Stimulated activated CD8-positive, alpha-beta memory T cell treated with anti-CD3 and anti-CD28 coated beads, Interleukin-7, amount 100 ng/mL, for 48 hours (primary cell): ENCODE data around the gene PDE7B.

Experiments used
- DNase-seq, 2 donors: peaks; one replicate each; pipeline ENCODE4 v3.0.0-alpha.2; 2020; ENCODE audit warnings: low read depth in 1 of 2; ENCODE audit errors: extremely low read depth in 1 of 2

Gene PDE7B

GRCh38 chr6:136171231-136171630 is 319.7 kb downstream of the PDE7B start:
- no peak for DNase-seq

- no peak for DNase-seq
Measured at GRCh38 chr6:136173519-136174507, 322.3 kb downstream of the PDE7B start.

- no peak for DNase-seq
Measured at GRCh38 chr6:136174510-136174909, 323.0 kb downstream of the PDE7B start.

- DNase-seq = no peak
Measured at GRCh38 chr6:136175873-136176272, 324.4 kb downstream of the PDE7B start.

- DNase-seq = no peak
Measured at GRCh38 chr6:136178749-136179148, 327.2 kb downstream of the PDE7B start.

GRCh38 chr6:136180704-136181511 is 329.4 kb downstream of the PDE7B start:
- no peak for DNase-seq

DNA sequence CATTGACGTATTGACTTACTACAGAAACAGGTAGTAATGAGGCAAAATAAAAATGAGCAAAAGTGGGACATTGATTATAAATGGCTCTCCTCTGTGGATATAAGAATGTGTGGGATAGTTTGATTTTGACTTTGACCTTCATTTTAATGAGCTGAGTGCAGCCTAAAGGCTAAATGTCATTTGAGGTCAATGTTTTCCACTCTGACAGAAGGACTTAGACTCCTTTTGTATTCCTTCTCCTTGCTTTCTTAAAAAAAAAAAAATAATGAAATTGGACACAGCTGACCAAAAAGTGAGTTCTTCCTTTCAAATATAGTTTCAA is 330.0 kb downstream of the PDE7B start:
- DNase-seq = no peak

- no peak for DNase-seq
Measured at GRCh38 chr6:136181861-136182260, 330.4 kb downstream of the PDE7B start.

DNA sequence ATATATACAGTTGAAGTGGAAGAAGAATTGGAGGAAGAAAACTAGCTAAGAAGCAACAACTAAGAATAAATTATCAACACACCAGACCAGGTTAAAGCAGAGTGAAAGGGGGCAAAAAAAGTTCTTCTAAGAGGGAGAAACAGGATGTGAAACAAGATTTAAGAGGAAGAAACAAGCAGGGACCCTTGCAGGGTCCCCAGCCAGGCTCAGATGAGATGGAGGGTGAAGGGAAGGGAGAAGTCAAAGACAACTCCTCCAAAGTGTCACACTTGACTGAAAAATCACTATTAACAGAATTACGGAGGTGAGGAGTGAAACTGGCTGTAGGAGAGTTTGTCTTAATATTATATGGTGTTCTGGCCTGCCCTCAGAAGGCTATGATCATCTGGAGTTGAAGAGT is 333.2 kb downstream of the PDE7B start:
- no peak for DNase-seq

DNA sequence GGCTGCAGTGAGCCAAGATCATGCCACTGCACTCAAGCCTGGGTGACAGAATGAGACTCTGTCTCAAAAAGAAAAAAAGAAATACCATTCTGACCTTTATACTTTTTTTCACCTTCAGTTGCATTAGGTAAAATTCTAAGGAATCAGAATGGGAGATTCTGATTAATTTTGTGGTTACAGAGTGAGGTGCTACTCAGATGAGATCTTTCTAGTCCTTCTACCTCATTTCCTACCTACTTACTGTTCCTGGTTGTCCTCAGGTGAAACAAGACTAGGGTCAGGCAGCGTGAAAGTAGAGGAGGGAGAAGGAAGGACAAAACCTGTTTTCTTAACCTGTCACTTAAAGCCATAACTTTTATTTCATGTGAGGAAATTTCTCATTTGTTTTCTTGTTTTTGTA is 334.9 kb downstream of the PDE7B start:
- DNase-seq = no peak

DNA sequence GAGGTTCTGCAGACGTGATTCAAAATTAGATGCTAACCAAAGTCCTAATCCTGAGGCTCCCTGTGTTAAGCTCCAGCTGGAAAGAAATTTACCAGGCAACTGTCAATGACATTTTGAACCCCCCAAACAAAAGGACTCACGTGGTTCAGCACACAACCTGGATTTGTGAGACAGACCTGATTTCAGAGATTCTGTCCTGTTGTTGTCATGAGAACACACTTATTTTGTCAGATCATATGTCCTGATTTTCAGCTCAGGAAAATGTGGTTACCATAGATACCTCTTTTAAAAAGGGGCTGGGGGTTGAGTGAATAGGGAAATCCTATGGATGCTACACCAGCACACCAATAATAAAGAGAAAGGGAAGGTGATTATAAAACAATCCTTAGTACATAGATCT is 337.0 kb downstream of the PDE7B start:
- no peak for DNase-seq

GRCh38 chr6:136189104-136189503 is 337.6 kb downstream of the PDE7B start:
- no peak for DNase-seq

GRCh38 chr6:136191606-136192312 is 340.3 kb downstream of the PDE7B start:
- no peak for DNase-seq

DNA sequence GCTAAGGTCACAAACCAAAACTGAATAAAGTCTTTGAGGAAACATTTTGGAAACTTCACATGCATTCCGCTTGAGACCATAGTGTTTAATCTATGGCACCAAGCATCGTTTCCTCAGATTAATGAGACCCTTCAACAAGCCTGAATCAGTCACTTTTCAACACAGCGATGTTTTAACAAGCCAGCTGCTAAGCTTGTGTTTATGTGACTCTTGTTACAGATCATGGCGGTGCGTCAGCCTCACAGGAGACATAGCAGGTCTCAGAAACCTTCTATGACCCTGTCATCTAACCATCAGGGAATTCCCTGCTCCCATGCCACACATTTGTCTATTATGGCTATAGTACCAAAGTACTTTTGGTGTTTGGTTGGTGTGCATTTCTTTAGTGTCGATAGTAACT is 341.4 kb downstream of the PDE7B start:
- no peak for DNase-seq

DNA sequence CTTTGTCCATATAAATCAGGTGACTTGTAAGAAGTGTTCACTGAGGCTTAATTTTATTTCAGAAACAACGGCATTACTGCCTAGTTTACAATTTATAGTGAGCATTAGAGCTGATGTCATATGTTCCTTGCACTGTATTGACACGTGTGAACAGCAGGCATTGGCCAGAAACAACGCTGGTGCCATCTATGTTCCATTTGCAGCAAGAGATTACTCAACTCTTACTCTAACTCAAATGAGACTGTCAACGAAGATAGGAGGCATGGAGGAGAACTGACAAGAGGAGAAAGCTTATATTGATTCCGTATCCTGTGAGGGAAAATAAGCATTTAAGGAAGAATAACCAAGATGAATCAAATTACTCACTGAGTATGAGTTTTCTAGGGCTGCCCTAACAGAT is 350.2 kb downstream of the PDE7B start:
- no peak for DNase-seq

GRCh38 chr6:136208783-136209182 is 357.3 kb downstream of the PDE7B start:
- DNase-seq = no peak

DNA sequence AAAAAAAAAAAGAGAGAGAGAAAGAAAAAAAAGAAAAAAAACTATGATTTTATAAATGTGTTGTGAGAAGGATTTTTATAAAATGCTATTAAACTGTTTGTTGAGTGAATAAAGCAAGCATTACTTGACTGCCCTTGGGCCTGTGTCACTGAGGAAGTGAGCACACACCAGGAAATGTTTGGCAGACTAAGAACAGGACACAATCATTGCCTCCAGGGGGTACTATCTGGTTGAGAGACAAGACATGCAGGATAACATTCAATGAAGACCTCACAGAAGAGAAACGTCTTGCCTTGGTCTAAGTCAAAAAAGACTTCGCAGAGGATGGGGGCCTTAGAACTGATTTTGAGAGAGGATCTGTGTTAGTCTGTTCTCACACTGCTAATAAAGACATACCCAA is 358.0 kb downstream of the PDE7B start:
- DNase-seq = no peak

- no peak for DNase-seq
Measured at GRCh38 chr6:136210398-136211165, 359.1 kb downstream of the PDE7B start.

DNA sequence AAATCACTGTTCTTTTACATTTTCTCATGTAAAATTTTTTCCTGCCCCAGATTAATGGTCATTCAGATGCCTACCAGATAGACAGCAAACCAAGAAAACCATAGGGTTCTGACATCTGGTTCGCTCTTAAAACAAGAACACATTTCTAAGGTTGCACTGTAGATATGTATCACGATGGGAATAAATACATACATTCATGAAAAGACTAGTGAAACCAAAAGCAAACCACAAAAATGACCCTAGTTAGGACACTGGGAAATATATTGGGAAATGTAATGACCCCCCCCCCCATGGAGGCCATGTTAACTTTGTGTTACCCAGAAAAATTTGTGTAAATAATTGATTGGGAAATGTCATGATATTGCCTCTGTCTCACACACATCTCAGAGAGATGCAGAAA is 361.1 kb downstream of the PDE7B start:
- no peak for DNase-seq

DNA sequence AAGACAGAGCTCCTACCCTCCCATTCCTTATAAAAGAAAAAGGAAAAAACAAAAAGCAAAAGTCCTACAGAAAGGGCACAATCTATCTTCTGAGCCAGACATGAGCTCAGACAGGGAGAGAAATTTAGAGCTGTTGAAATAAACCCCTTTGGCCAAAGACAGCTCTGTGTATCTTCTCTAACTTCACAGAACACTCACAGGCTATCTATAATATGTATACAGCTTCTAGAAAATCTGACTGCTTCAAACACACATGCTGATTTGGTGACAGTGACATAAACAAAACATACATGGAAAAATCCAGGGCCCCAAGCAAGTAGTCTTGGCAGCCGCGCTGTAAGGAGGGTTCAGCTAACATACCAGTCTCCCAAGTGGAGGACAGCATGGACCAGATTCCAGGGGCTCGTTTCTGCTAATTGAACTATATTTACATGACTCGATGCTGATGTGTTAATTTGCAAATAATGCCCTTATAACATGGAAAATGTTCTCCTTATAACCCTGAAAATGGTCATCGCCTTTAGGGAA is 361.6 kb downstream of the PDE7B start:
- no peak for DNase-seq
